ENCODE results near the gene MOSPD3. TPM values are rescaled to one million over a fixed set of nuclear protein-coding genes. Genes with fewer than 3 reads are reported as not detected.
A peak's percentile ranks its signal among the peaks of the same experiment; 100 is the strongest.

Gene MOSPD3
- total and polyA plus RNA-seq, 2 of the 13 experiments (the other 11 are each of a cell fraction or from before 2014, with no cell fraction given), result 7.6 to 8.8 TPM

GRCh38 chr7:100568896-100569844 is 43.2 kb upstream of the MOSPD3 start (continued):
- TF ChIP-seq MAZ (IDR thresholded peaks at IDR 0.05; ENCODE audit: borderline replicate concordance, low read depth, low read length) (no peak; the same call in 1 of the 2 replicates), MAZ (CRISPR knock-in tag; IDR thresholded peaks at IDR 0.05; ENCODE audit: low read depth) (peak; percentile 85; the same call in 1 of the 2 replicates), ZNF572 (CRISPR knock-in tag; IDR thresholded peaks at IDR 0.05) (peak; percentile 92; the same call in 1 of the 2 replicates), YEATS2 (CRISPR knock-in tag; IDR thresholded peaks at IDR 0.05; ENCODE audit: borderline replicate concordance) (no peak), RBAK (CRISPR knock-in tag; IDR thresholded peaks at IDR 0.05) (no peak), CSRNP1 (CRISPR knock-in tag; IDR thresholded peaks at IDR 0.05) (peak; percentile 66; the same call in 1 of the 2 replicates), DNMT1 (CRISPR knock-in tag; IDR thresholded peaks at IDR 0.05) (no peak; the same call in 1 of the 2 replicates), IRF1 (CRISPR knock-in tag; IDR thresholded peaks at IDR 0.05; ENCODE audit: low read depth) (0 out of 2 replicates have a peak, but pooled peaks have one; percentile 40), TRAFD1 (CRISPR knock-in tag; IDR thresholded peaks at IDR 0.05; ENCODE audit: borderline replicate concordance) (0 out of 2 replicates have a peak, but pooled peaks have one; percentile 24), HNRNPLL (IDR thresholded peaks at IDR 0.05; ENCODE audit: low read depth, low read length, poor library complexity, severe bottlenecking) (no peak), ZBTB7B (CRISPR knock-in tag; IDR thresholded peaks at IDR 0.05) (peak; percentile 16; the same call in 1 of the 2 replicates), GPN1 (CRISPR knock-in tag; IDR thresholded peaks at IDR 0.05; ENCODE audit: borderline replicate concordance) (no peak), PLRG1 (conservative IDR thresholded peaks at IDR 0.05) (no peak), AHR (CRISPR knock-in tag; IDR thresholded peaks at IDR 0.05) (peak; percentile 63), HINFP (CRISPR knock-in tag; IDR thresholded peaks at IDR 0.05; ENCODE audit: low read depth) (peak; percentile 90), NR1H2 (CRISPR knock-in tag; IDR thresholded peaks at IDR 0.05; ENCODE audit: borderline replicate concordance, low read depth) (peak; percentile 58; the same call in 1 of the 2 replicates), ZNF205 (CRISPR knock-in tag; IDR thresholded peaks at IDR 0.05) (0 out of 2 replicates have a peak, but pooled peaks have one; percentile 22), KLF12 (CRISPR knock-in tag; IDR thresholded peaks at IDR 0.05; ENCODE audit: borderline replicate concordance) (no peak; the same call in 1 of the 2 replicates), FOXM1 (CRISPR knock-in tag; IDR thresholded peaks at IDR 0.05) (no peak), ZNF713 (CRISPR knock-in tag; IDR thresholded peaks at IDR 0.05) (no peak)
